Neural cell (in vitro differentiated cells): ENCODE measurements around the gene AQP6. TPM values are rescaled to one million over a fixed set of nuclear protein-coding genes. Genes with fewer than 3 reads are reported as not detected.

Experiments
- H2AFZ ChIP-seq: fragments of 200-600, 300-800 bp; sonication (generic), shearing (Covaris generic); 2 replicates; pipeline ENCODE4 v1.6.0; 2014; ENCODE audit warnings: low read depth, mild to moderate bottlenecking, antibody characterized with exemption, low read length, moderate library complexity
- H3F3A ChIP-seq: fragments of 200-600 bp; shearing (Covaris generic); 2 replicates; pipeline ENCODE4 v1.6.1; 2016; ENCODE audit warnings: mild to moderate bottlenecking, moderate library complexity, mixed read lengths, antibody characterized with exemption, low read length; ENCODE audit not compliant: insufficient read depth, poor library complexity, severe bottlenecking
- H3K27ac ChIP-seq: fragments of 200-600, 300-800 bp; sonication (generic), shearing (Covaris generic); 2 replicates; pipeline ENCODE4 v1.5.1; 2014; ENCODE audit warnings: mild to moderate bottlenecking, low read length, moderate library complexity
- H3K27me3 ChIP-seq: fragments of 300-800, 200-600 bp; sonication (generic), shearing (Covaris generic); 2 replicates; pipeline ENCODE4 v1.6.0; 2014; ENCODE audit warnings: mild to moderate bottlenecking, low read depth, low read length, moderate library complexity; ENCODE audit not compliant: insufficient read depth
- H3K36me3 ChIP-seq: fragments of 300-800, 200-600 bp; sonication (generic), shearing (Covaris generic); 2 replicates; pipeline ENCODE4 v1.5.1; 2014; ENCODE audit warnings: mild to moderate bottlenecking, antibody characterized with exemption, low read length, moderate library complexity; ENCODE audit not compliant: insufficient read depth
- H3K4me2 ChIP-seq: fragments of 300-800, 200-600 bp; sonication (generic), shearing (Covaris generic); 2 replicates; pipeline ENCODE4 v1.6.0; 2014; ENCODE audit warnings: mild to moderate bottlenecking, low read length
- H3K4me3 ChIP-seq: fragments of 300-800, 200-600 bp; sonication (generic), shearing (Covaris generic); 2 replicates; pipeline ENCODE4 v1.5.1; 2014; ENCODE audit warnings: mild to moderate bottlenecking, low read length, moderate library complexity
- H3K79me2 ChIP-seq: fragments of 200-600 bp; shearing (Covaris generic); replicated peaks from 2 replicates; pipeline ENCODE4 v1.6.0; 2014; ENCODE audit warnings: mild to moderate bottlenecking, low read length, moderate library complexity; ENCODE audit not compliant: insufficient read depth
- H3K9ac ChIP-seq: fragments of 300-800, 200-600 bp; sonication (generic), shearing (Covaris generic); 2 replicates; pipeline ENCODE4 v1.6.1; 2016; ENCODE audit warnings: mild to moderate bottlenecking, low read length, mixed read lengths
- H3K9me2 ChIP-seq: fragments of 200-600 bp; shearing (Covaris generic); 2 replicates; pipeline ENCODE4 v1.6.1; 2016; ENCODE audit warnings: mild to moderate bottlenecking, low read length, mixed read lengths; ENCODE audit not compliant: insufficient read depth
- H3K9me3 ChIP-seq: fragments of 200-600, 300-800 bp; sonication (generic), shearing (Covaris generic); 2 replicates; pipeline ENCODE4 v1.6.1; 2016; ENCODE audit warnings: mild to moderate bottlenecking, mixed run types, low read length, moderate library complexity, mixed read lengths
- H4K20me1 ChIP-seq: fragments of 200-600 bp; shearing (Covaris generic); 2 replicates; pipeline ENCODE4 v1.6.1; 2016; ENCODE audit warnings: mild to moderate bottlenecking, mixed run types; ENCODE audit not compliant: insufficient read depth
- EP300 ChIP-seq: fragments of 450-650 bp; conservative IDR thresholded peaks from 2 replicates; pipeline ENCODE4 v1.6.1; 2014; ENCODE audit warnings: antibody characterized with exemption, mild to moderate bottlenecking, moderate library complexity; ENCODE audit not compliant: poor library complexity, severe bottlenecking
- MXI1 ChIP-seq: fragments of 450-650 bp; conservative IDR thresholded peaks from 2 replicates; pipeline ENCODE4 v1.6.1; 2014; ENCODE audit warnings: antibody characterized with exemption, mild to moderate bottlenecking; ENCODE audit not compliant: poor library complexity, severe bottlenecking
- POLR2AphosphoS5 ChIP-seq: IDR thresholded peaks from 2 replicates; pipeline ENCODE4 v1.6.1; 2012
- SMC3 ChIP-seq: fragments of 450-650 bp; conservative IDR thresholded peaks from 2 replicates; pipeline ENCODE4 v1.6.1; 2014; ENCODE audit warnings: antibody characterized with exemption, mild to moderate bottlenecking, moderate library complexity; ENCODE audit not compliant: poor library complexity
- TAF1 ChIP-seq: IDR thresholded peaks from 2 replicates; pipeline ENCODE4 v1.6.1; 2012; ENCODE audit warnings: low read depth
- polyA plus RNA-seq: library from polyadenylated mRNA; depleted of rRNA; stranded (reverse); fragments of >200 nt; gene quantifications from 2 replicates; pipeline ENCODE4 v1.2.3, GENCODE V29; 2014
- TF ChIP-seq, protein P1 (sequence below): IDR thresholded peaks from 2 replicates; pipeline ENCODE4 v1.6.1; 2012; ENCODE audit warnings: borderline replicate concordance
- TF ChIP-seq, protein P2 (sequence below): fragments of 450-650 bp; IDR thresholded peaks from 2 replicates; pipeline ENCODE4 v1.5.1; 2014; ENCODE audit warnings: antibody characterized with exemption, mild to moderate bottlenecking, moderate library complexity; ENCODE audit not compliant: poor library complexity, severe bottlenecking

The AQP6 gene
- polyA plus RNA-seq, 1 donor from 2014 or later: not detected

DNA sequence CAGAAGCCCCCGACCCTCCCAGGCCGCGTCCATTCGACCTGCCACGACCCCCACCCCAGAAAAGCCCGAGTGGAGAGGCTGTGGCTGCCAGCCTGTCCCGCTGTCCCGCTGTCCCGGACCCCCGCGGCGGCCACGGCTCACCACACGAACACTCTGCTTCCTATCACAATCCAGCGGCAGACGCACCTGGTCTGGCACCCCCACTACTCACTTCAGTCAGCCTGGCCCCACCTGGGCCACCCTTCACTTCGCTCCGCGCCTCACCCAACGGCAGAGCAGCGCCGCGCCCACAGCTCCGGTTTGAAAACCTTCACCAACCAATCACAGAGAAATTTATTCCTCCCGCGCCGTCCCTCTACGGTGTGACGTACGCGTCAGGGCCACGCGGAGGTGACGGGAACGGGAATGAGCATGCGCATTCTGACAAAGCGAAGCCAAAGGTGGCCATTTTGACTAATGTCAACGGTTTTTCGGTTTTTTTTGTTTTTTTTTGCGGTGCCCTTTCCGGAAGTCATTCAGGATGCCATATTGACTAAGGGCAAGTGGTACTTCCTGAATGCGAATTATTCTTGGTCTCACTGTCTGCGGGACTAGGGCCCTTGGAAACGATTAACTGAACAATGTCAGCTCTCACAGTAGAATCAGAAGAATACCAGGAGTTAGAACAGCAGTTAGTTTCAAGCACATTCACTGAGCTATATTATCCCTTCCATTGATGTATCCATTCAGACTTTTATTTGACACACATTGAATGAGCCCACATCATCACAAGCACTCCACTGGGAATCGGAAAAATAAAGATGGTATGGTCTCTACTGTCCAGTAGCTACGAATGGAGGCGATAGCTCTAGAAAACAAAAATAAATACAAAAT, 52.7 kb downstream of the AQP6 start, which contains the start of gene RACGAP1:
TSS of gene RACGAP1 (minus strand) at position 308 of the 873 bp plus-strand sequence. CDS start 8,779 bp downstream, outside the sequence.
- peak within 1 kb of the TSS; percentile 89 for H3K4me2 ChIP-seq
- H3K9me2 ChIP-seq: no peaks in the 10 kb centered on the region
- H3K79me2 ChIP-seq: peaks cover 40% of the 10 kb centered on the region
- H3K27ac ChIP-seq: peak within 1 kb of the TSS; percentile 78
- H4K20me1 ChIP-seq: no peaks in the 10 kb centered on the region
- H3K27me3 ChIP-seq: no peaks in the 10 kb centered on the region
- H3K9me3 ChIP-seq: no peaks in the 10 kb centered on the region
- peak within 1 kb of the TSS; percentile 56 for H3K9ac ChIP-seq
- peak within 1 kb of the TSS; percentile 80 for H3K4me3 ChIP-seq
- H3K36me3 ChIP-seq: no peaks in the 10 kb centered on the region
- H2AFZ ChIP-seq: peak within 1 kb of the TSS; percentile 96
- H3F3A ChIP-seq: peaks cover 4% of the 10 kb centered on the region
- TF ChIP-seq, protein P1, sequence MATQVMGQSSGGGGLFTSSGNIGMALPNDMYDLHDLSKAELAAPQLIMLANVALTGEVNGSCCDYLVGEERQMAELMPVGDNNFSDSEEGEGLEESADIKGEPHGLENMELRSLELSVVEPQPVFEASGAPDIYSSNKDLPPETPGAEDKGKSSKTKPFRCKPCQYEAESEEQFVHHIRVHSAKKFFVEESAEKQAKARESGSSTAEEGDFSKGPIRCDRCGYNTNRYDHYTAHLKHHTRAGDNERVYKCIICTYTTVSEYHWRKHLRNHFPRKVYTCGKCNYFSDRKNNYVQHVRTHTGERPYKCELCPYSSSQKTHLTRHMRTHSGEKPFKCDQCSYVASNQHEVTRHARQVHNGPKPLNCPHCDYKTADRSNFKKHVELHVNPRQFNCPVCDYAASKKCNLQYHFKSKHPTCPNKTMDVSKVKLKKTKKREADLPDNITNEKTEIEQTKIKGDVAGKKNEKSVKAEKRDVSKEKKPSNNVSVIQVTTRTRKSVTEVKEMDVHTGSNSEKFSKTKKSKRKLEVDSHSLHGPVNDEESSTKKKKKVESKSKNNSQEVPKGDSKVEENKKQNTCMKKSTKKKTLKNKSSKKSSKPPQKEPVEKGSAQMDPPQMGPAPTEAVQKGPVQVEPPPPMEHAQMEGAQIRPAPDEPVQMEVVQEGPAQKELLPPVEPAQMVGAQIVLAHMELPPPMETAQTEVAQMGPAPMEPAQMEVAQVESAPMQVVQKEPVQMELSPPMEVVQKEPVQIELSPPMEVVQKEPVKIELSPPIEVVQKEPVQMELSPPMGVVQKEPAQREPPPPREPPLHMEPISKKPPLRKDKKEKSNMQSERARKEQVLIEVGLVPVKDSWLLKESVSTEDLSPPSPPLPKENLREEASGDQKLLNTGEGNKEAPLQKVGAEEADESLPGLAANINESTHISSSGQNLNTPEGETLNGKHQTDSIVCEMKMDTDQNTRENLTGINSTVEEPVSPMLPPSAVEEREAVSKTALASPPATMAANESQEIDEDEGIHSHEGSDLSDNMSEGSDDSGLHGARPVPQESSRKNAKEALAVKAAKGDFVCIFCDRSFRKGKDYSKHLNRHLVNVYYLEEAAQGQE: peak; percentile 46
- TF ChIP-seq SMC3: no peak
- peak; percentile 4 for TF ChIP-seq POLR2AphosphoS5
- no peak for TF ChIP-seq TAF1
- peak; percentile 36 for TF ChIP-seq EP300
- peak; percentile 96 for TF ChIP-seq MXI1
- TF ChIP-seq, protein P2, sequence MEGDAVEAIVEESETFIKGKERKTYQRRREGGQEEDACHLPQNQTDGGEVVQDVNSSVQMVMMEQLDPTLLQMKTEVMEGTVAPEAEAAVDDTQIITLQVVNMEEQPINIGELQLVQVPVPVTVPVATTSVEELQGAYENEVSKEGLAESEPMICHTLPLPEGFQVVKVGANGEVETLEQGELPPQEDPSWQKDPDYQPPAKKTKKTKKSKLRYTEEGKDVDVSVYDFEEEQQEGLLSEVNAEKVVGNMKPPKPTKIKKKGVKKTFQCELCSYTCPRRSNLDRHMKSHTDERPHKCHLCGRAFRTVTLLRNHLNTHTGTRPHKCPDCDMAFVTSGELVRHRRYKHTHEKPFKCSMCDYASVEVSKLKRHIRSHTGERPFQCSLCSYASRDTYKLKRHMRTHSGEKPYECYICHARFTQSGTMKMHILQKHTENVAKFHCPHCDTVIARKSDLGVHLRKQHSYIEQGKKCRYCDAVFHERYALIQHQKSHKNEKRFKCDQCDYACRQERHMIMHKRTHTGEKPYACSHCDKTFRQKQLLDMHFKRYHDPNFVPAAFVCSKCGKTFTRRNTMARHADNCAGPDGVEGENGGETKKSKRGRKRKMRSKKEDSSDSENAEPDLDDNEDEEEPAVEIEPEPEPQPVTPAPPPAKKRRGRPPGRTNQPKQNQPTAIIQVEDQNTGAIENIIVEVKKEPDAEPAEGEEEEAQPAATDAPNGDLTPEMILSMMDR: no peak

DNA sequence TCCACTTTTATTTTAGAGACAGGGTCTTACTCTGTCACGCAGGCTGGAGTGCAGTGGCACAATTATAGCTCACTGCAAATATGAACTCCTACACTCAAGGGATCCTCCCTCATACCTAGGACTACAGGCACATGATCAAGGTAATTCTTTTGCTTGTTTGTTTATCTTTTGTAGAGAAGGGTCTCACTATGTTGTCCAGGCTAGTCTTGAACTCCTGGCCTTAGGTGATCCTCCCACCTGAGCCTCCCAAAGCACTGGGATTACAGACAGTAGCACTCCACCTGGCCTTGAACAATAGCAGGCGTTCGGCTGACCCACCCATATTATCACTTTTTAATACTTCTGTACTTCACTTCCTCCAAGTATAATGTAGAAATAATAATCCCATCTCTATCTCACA, 53.9 kb downstream of the AQP6 start:
- peaks cover 4% of the 10 kb centered on the region for H3F3A ChIP-seq
- H3K4me3 ChIP-seq: no peak overlapping the region
- H3K27ac ChIP-seq: no peak overlapping the region
- TF ChIP-seq, protein P1: no peak
- H3K4me2 ChIP-seq: no peak overlapping the region
- H3K9ac ChIP-seq: no peak overlapping the region
- H3K9me3 ChIP-seq: no peaks in the 10 kb centered on the region
- H3K79me2 ChIP-seq: peaks cover 29% of the 10 kb centered on the region
- H4K20me1 ChIP-seq: no peaks in the 10 kb centered on the region
- no peak overlapping the region for H2AFZ ChIP-seq
- H3K9me2 ChIP-seq: no peaks in the 10 kb centered on the region
- H3K27me3 ChIP-seq: no peaks in the 10 kb centered on the region
- no peaks in the 10 kb centered on the region for H3K36me3 ChIP-seq

Other genes starting within 250 kb of the AQP6 start
- gene TMBIM6, start 231.4 kb upstream of the AQP6 start, polyA plus RNA-seq: 308 and 318 TPM in 2 replicates
- 6.2 and 6.5 TPM in 2 replicates for gene NCKAP5L, start 144.5 kb upstream of the AQP6 start, polyA plus RNA-seq
- 10.0 and 11.0 TPM in 2 replicates for gene BCDIN3D, start 129.8 kb upstream of the AQP6 start, polyA plus RNA-seq
- gene FAIM2, start 69.0 kb upstream of the AQP6 start, polyA plus RNA-seq: 4.0 and 5.3 TPM in 2 replicates
- not detected in 2 replicates for gene AQP2, start 22.2 kb upstream of the AQP6 start, polyA plus RNA-seq
- gene AQP5, start 11.1 kb upstream of the AQP6 start, polyA plus RNA-seq: not detected in 2 replicates
- gene RACGAP1, start 52.5 kb downstream of the AQP6 start, polyA plus RNA-seq: 16.2 and 18.3 TPM in 2 replicates
- 8.0 and 9.1 TPM in 2 replicates for gene ASIC1, start 84.6 kb downstream of the AQP6 start, polyA plus RNA-seq
- gene SMARCD1, start 112.4 kb downstream of the AQP6 start, polyA plus RNA-seq: 90.9 and 117 TPM in 2 replicates
- gene GPD1, start 131.1 kb downstream of the AQP6 start, polyA plus RNA-seq: 1.5 and 4.0 TPM in 2 replicates
- 73.4 and 79.3 TPM in 2 replicates for gene COX14, start 139.3 kb downstream of the AQP6 start, polyA plus RNA-seq
- 463 and 470 TPM in 2 replicates for gene CERS5, start 194.4 kb downstream of the AQP6 start, polyA plus RNA-seq